GM21576 (cell line): ENCODE data around the gene PRKAB1.
"Not testable (repeated sequence)": the region's sequence is repeated elsewhere in the genome, so short reads cannot be mapped to it uniquely, and the experiment has no call there.

Source experiments
- ATAC-seq: cut with Tn5 transposase; IDR thresholded peaks from one replicate; pipeline ENCODE4 v1.9.1; 2021; ENCODE audit warnings: mild to moderate bottlenecking, moderate library complexity; ENCODE audit not compliant: unreplicated experiment

The PRKAB1 gene

DNA sequence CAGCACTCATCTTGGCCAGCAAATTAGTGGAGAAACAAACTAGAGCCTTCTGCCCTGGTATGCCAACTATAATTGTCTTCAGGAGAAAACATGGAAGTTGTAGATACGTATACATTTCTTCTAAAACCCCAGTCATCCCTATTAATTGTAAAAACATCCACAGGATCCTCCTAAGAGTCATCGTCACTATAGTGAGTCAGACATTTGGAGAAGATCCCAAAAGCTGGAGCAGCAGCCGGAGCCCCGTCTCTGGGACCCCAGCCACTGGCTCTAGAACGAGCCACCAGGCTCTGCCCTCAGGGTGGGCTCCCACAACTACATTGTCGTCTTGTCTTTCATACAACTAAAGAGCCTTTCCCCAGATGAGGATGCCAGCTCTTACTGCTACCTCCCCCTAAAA lies 15.5 kb downstream of the PRKAB1 start:
- ATAC-seq = no peak

DNA sequence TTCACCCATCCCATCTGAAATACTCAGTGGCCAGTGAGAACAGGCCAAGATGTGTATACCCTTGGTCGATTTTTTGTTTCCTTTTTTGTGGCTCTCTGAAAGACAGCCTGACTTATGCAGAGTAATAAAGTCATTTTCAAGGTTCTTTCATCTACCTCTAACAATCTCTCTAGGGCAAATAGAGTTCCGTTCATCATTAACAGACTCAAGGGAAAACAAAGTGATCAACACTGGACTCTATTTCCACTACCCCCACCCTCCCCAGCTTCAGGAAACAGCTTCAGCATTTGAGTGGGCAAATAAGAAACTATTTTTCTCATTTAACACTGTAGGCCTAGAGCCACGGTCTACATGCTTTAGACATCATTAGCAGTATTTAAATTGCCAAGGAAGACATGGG lies 15.9 kb downstream of the PRKAB1 start:
- no peak for ATAC-seq

GRCh38 chr12:119684711-119685369 lies 16.9 kb downstream of the PRKAB1 start:
- no peak for ATAC-seq

DNA sequence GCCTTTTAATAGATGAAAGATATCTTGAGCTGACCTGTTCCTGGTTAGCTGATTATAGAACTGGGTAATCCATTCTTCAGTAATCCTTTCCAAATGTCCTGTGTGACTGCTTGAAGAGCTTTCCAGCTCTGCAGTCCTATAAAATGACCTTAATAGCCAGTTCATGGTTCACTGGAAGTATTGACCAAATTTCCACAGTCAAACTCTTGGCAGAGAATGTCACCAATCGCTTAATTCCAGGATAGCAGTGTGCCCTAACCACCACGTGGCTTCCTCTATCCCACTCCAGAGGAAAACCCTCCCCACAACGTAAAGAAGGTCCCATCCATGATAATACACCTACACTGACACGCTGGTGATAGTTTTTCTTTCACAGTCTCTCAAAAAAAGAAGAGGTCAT lies 17.4 kb downstream of the PRKAB1 start:
- ATAC-seq = no peak

DNA sequence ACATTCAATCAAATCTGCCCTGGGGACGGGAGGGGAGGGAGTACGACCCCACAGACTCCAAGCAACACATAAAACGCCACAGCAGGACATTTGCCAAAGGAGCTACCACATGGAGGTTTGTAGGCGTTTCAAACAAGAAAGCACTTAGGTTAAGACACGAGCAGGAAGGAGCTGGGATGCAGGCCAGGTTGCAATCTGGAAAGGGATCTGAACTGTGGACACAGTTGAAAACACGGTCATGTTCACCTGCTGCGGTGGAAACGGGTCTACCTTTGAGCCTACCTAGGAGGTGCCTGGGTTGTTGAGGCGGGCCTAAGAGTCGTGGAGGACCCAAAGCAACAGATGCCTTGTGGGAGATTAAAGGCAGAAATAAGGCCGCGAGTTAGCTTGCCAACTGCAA lies 18.4 kb downstream of the PRKAB1 start:
- ATAC-seq = no peak

DNA sequence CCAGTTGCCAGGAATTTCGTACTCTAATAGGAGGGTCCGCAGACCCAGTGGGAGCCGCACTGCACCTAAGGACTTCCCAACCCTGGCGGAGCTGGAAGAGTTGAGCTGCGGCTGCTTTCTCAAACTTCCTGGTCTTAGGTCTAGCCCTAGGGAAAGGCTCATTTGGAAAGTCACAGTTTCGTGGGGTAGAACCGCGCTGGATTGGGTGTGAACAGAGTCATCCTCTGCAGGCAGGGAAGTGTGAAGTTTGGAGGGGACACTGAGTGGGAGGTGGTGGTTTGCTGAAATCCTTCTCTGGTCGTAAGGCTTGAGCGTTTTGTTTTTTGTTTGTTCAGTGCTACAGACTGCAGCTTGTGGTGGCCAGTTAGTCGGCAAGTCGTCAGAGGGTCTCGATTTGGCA lies 18.8 kb downstream of the PRKAB1 start:
- no peak for ATAC-seq

DNA sequence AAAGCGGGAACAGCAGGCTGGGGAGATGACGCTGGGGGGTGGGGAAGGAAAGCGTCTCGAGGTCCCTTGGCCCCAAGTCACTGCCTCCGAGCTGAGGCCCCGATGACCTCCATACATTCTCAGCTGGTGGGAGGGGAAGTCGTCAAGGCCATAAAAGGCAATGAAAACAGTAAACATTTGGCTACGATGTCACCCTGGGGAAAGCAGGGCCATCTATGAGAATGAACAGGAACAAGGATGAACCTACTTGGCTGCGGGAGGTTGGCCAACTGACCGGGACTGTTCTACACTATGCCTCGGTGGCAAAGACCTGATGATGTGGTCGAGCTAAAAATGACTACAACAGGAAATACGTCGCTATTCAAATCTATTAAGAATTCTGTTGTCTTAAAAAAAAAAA lies 19.5 kb downstream of the PRKAB1 start:
- ATAC-seq = no peak

GRCh38 chr12:119687879-119688278 lies 19.9 kb downstream of the PRKAB1 start:
- ATAC-seq = no peak

GRCh38 chr12:119689935-119690500 lies 22.1 kb downstream of the PRKAB1 start:
- no peak for ATAC-seq

DNA sequence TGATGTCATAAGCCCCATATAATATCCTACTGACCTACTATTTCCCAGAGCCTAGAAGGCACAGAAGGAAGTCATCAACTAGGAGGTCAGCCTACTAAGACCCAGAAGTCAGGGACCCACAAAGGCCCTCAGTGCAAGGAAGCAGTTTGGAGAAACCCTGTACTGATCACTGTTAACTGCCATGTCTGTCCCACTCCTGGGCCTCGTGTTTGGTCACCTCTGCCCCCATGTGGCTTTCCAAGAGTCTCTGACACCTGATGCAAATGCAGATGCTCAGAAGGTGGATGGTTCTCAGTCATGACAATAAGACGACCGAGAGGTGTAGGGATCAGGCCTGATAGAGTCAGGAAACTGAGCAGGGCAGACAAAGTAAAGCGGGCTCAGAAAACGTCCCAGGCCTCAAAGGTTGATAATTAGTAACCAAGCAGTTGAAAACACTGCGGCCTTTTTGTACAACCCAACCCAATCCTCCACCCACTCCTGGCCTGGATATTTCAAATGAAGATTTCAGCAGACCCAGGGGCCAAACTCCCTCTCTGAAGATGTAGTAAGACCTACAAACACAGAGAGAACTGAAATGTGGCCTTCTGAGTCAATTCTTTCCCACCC lies 23.4 kb downstream of the PRKAB1 start:
- no peak for ATAC-seq

DNA sequence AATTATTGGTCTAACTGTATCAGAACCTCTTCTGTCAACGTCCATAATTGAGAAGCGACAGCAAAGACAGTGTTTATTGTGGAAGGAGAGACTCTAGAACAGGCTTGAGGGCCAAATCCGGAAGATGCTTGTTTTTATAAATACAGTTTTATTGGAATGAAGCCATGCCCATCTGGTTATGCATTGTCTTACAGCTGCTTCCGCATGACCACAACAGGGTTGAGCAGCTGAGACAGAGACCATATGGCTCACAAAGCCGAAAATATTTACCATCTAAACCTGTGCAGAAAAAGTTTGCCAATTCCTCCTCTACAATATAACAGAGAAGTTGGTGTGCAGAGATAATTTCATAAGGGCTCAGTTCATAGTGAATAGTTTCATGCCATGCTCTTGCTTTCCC lies 24.5 kb downstream of the PRKAB1 start:
- ATAC-seq = no peak

GRCh38 chr12:119692997-119693396 lies 25.1 kb downstream of the PRKAB1 start:
- no peak for ATAC-seq

DNA sequence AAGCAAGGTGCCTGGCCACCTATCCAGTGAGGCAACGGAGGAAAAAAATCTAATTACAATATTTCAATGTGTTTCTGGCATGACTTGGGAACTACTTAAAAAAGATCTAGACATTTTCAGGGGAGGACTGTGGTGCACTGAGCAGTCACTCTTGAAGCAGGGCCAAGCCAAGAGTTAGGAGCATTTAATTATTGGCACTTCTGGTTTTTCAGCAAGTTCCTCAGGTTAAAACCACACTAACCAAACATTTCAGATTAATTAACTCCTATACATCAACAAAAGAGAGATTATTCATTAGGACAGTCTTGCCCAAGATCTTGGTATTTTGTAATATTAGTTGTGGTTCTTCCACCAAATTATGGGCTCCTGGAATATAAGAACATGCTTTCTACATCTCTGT lies 25.6 kb downstream of the PRKAB1 start:
- no peak for ATAC-seq

- no peak for ATAC-seq
Measured at GRCh38 chr12:119694111-119694510, 26.2 kb downstream of the PRKAB1 start.

DNA sequence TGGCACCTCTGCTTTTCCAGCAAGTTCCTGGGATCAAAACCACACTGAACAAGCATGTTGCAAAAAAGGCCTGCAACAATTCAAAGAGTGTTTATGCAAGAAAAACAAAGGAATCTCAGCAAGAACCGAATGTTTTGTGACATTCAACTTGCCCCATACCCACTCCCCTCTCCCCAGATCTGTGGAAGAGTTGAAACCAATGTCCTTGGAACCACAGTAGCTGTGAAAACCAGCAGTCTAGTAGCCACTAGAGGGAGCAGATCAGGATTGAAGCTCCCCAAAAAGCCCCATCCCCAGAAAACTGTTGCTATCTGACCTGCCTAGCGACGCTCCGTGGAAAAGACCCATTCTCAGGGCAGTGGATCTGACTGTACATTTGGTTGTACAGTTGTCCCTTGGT lies 27.1 kb downstream of the PRKAB1 start:
- ATAC-seq = no peak

DNA sequence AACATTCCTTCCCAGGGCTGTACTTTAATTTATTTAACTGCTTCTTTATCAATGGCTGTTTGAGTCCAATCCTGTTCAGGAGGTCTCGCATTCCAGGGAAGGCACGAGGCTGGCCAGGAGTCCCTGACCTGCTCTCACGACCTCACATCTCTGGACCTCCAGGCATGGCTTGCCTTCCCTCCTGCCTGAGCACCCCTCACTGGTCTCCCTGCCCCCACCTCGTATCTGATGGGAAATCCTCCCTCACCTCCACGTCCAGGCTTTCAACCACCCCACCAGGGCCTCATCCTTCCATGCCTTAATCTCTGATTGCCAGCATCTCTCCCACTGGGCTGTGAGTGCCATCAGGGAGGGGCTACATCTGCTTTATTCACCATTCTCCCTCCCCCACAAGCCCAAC lies 29.0 kb downstream of the PRKAB1 start:
- ATAC-seq = no peak

GRCh38 chr12:119699199-119699760 lies 31.3 kb downstream of the PRKAB1 start:
- no peak for ATAC-seq

- no peak for ATAC-seq
Measured at GRCh38 chr12:119700078-119700477, 32.1 kb downstream of the PRKAB1 start.

DNA sequence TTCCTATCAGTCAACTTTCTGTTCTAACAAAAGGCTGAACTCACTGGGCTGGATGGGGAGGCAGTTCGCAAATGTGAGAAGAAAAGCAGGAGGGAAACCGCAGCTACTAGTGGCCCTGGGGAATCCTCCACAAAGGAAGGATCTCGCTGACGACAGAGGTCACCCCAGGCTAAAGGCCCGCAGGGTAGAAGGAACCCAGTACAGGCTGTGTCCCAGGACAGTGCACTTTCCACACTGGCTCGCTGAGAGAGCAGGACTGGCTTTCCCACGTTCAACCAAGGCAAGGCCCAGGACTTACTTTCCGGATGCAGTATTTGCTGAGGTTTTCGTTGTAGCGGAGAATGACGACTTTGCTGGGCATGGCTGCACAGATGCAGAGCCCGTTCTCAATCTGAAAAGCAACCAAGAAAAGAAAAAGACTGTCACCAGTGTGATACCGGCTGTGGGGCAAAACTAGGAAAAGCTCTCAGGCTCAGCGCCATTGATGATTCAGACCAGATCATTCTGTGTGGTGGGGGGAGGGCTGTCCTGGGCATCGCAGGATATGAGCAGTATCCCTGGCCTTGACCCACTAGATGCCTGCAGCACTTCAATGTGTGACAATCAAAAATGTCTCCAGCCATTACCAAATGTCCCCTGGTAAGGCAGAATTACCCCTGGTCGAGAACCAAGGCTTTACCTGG lies 36.3 kb downstream of the PRKAB1 start:
- ATAC-seq = no peak

DNA sequence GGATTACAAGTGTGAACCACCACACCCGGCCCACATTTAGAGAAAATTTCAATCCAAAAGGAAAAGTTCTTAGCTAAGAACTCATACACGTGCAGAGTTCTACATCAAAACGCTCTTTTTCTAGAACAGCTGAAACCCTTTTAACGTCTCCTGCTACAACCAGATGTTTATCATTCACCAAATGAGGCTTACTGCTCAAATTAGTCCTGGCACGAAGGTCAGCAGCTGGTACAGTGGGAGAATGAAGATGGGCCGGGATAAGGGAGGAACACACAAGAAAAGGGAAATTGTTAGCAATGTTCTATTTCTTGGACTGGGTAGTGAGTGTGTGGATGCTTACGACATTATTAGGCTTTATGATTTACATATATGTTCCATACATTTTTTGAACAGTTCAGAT lies 37.2 kb downstream of the PRKAB1 start:
- no peak for ATAC-seq

DNA sequence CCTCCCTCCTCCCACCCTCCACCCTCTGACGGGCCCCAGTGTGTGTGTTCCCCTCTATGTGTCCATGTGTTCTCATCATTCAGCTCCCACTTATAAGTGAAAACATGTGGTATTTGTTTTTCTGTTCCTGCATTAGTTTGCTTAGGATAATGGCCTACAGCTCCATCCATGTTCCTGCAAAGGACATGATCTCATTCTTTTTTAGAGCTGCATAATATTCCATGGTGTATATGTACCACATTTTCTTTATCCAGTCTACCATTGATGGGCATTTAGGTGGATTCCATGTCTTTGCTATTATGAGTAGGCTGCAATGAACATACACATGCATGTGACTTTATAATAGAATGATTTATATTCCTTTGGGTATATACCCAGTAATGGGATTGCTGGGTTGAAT lies 38.5 kb downstream of the PRKAB1 start:
- not testable (repeated sequence) for ATAC-seq
